Measurements from ENCODE around the gene EPHX1. TPM values are rescaled to one million over a fixed set of nuclear protein-coding genes. Genes with fewer than 3 reads are reported as not detected.
"Not testable (repeated sequence)": the region's sequence is repeated elsewhere in the genome, so short reads cannot be mapped to it uniquely, and the experiment has no call there.

The EPHX1 gene
- total and polyA plus RNA-seq, 2 donors (not counting 1 experiment from before 2014, with no cell fraction given), result 0.75 to 4.2 TPM

- Histone ChIP-seq H3K4me2 (replicated peaks; ENCODE audit: low read depth, low read length, poor library complexity, severe bottlenecking) (peak overlapping the region; percentile 79), H3K9me3 (ENCODE audit: control extremely low read depth in 1 of 3, control insufficient read depth in 2 of 3, insufficient read depth in 1 of 3, low read length in 2 of 3) (no peaks in the 10 kb centered on the region), H3K9ac (ENCODE audit: low read length) (peak overlapping the region; percentile 99), H3K27me3 (replicated peaks in 1 of 4; ENCODE audit: control extremely low read depth in 1 of 4, control insufficient read depth in 3 of 4, insufficient read depth in 4 of 4, low read length in 3 of 4) (no peaks in the 10 kb centered on the region), H2AFZ (ENCODE audit: insufficient read depth, low read depth, low read length, poor library complexity, severe bottlenecking) (peak overlapping the region; percentile 89), H3K27ac (ENCODE audit: low read length in 2 of 2) (peak overlapping the region; percentile 96 to 98), H3K4me1 (ENCODE audit: control insufficient read depth in 2 of 2, insufficient read depth in 2 of 2, low read length in 2 of 2) (peaks cover 33 to 40% of the 10 kb centered on the region in 2 donors), H3K4me3 (ENCODE audit: control extremely low read depth in 1 of 5, extremely low read depth in 1 of 5, insufficient read depth in 1 of 5, low read depth in 2 of 5, low read length in 4 of 5) (peak overlapping the region; percentile 71 to 97 (median 92)), H4K20me1 (ENCODE audit: control insufficient read depth, insufficient read depth, low read length, poor library complexity, severe bottlenecking) (peaks cover 17% of the 10 kb centered on the region), H3K36me3 (replicated peaks in 1 of 2; ENCODE audit: control extremely low read depth in 1 of 2, control insufficient read depth in 1 of 2, extremely low read depth in 1 of 2, insufficient read depth in 2 of 2, low read length in 1 of 2) (peaks cover 3 to 19% of the 10 kb centered on the region in 2 experiments), H3K79me2 (ENCODE audit: control insufficient read depth, insufficient read depth, low read length) (peaks cover 76% of the 10 kb centered on the region)
- Mint-ChIP-seq H3K9me3 (ENCODE audit: insufficient read depth) (no peaks in the 10 kb centered on the region), H3K4me3 (no peak overlapping the region), H3K27me3 (no peaks in the 10 kb centered on the region), H3K27ac (no peak overlapping the region), H3K4me1 (peaks cover 22% of the 10 kb centered on the region)
- no peak for TF ChIP-seq CTCF (IDR thresholded peaks at IDR 0.05)
- TF ChIP-seq EZH2 (IDR thresholded peaks at IDR 0.05; ENCODE audit: borderline replicate concordance, insufficient read depth, low read depth, low read length, poor library complexity, severe bottlenecking), result no peak
- POLR2A ChIA-PET, result interaction anchor here (0.6 to 2.3 kb wide), 5 partner anchors 32 to 354 kb away, joined by 3 to 22 read pairs (median 6); partner anchors contain the start of genes EPHX1 and TMEM63A
- ATAC-seq (ENCODE audit: low read depth) (no peak), DNase-seq (no peak)
- WGBS (ENCODE audit: insufficient coverage), result no CpG with 5 or more reads among the region's 3 CpGs
- intact Hi-C loops (cut with micrococcal nuclease), result loop anchor here (1.0 to 10.0 kb wide), 8 partner anchors 34 to 629 kb away; partner anchors contain the start of genes EPHX1, H3-3A, LBR and PARP1
- CTCF ChIA-PET, result interaction anchor here (0.5 to 2.6 kb wide), 23 partner anchors 8 to 630 kb away, joined by 3 to 32 read pairs (median 5); partner anchors contain the start of genes PARP1, PYCR2 and TMEM63A
Measured at GRCh38 chr1:225778337-225778669, 31.6 kb upstream of the EPHX1 start.

GRCh38 chr1:225779165-225779564 is 30.8 kb upstream of the EPHX1 start:
- CTCF ChIA-PET, result interaction anchor here (0.6 to 2.6 kb wide), 7 partner anchors 9 to 304 kb away, joined by 3 to 28 read pairs (median 6); no protein-coding TSS in a partner anchor
- peaks cover 78% of the 10 kb centered on the region for H3K79me2 ChIP-seq (ENCODE audit: control insufficient read depth, insufficient read depth, low read length)
- intact Hi-C loops (cut with micrococcal nuclease), result loop anchor here (2.0 to 10.0 kb wide), 6 partner anchors 33 to 628 kb away; partner anchors contain the start of genes EPHX1, H3-3A, LBR and PARP1
- H3K9me3 Mint-ChIP-seq (ENCODE audit: insufficient read depth); H3K27ac Mint-ChIP-seq; H2AFZ ChIP-seq (ENCODE audit: insufficient read depth, low read depth, low read length, poor library complexity, severe bottlenecking); DNase-seq; H3K9me3 ChIP-seq (ENCODE audit: control extremely low read depth in 1 of 3, control insufficient read depth in 2 of 3, insufficient read depth in 1 of 3, low read length in 2 of 3); H3K27me3 ChIP-seq (replicated peaks in 1 of 4; ENCODE audit: control extremely low read depth in 1 of 4, control insufficient read depth in 3 of 4, insufficient read depth in 4 of 4, low read length in 3 of 4); ATAC-seq (ENCODE audit: low read depth); H3K27me3 Mint-ChIP-seq; H3K4me3 Mint-ChIP-seq: not testable (repeated sequence)
- H3K36me3 ChIP-seq (replicated peaks in 1 of 2; ENCODE audit: control extremely low read depth in 1 of 2, control insufficient read depth in 1 of 2, extremely low read depth in 1 of 2, insufficient read depth in 2 of 2, low read length in 1 of 2), result peaks cover 9 to 27% of the 10 kb centered on the region in 2 experiments
- peak overlapping the region in 1 of 2 donors; percentile 96 for H3K27ac ChIP-seq (ENCODE audit: low read length in 2 of 2)
- peaks cover 24% of the 10 kb centered on the region for H4K20me1 ChIP-seq (ENCODE audit: control insufficient read depth, insufficient read depth, low read length, poor library complexity, severe bottlenecking)
- POLR2A ChIA-PET, result interaction anchor here (0.7 to 2.3 kb wide), 3 partner anchors 103 to 304 kb away, joined by 3 to 22 read pairs (median 13); partner anchors contain the start of gene TMEM63A
- H3K9ac ChIP-seq (ENCODE audit: low read length), result peak overlapping the region; percentile 99
- H3K4me1 Mint-ChIP-seq, result peaks cover 30% of the 10 kb centered on the region
- peak overlapping the region in 2 of 5 experiments; percentile 95 to 97 for H3K4me3 ChIP-seq (ENCODE audit: control extremely low read depth in 1 of 5, extremely low read depth in 1 of 5, insufficient read depth in 1 of 5, low read depth in 2 of 5, low read length in 4 of 5)
- 72% methylated on average over 6 of the region's 13 CpGs for WGBS (ENCODE audit: insufficient coverage)
- H3K4me2 ChIP-seq (replicated peaks; ENCODE audit: low read depth, low read length, poor library complexity, severe bottlenecking), result peak overlapping the region; percentile 79
- H3K4me1 ChIP-seq (ENCODE audit: control insufficient read depth in 2 of 2, insufficient read depth in 2 of 2, low read length in 2 of 2), result peaks cover 33 to 42% of the 10 kb centered on the region in 2 donors
